NB4 (cell line): ENCODE data around the gene TNFAIP8.

Experiments
- MYC ChIP-seq: IDR thresholded peaks from 2 replicates; pipeline ENCODE4 v1.6.1; 2011; ENCODE audit warnings: low read depth, low read length
- POLR2A ChIP-seq: IDR thresholded peaks from 2 replicates; pipeline ENCODE4 v1.6.1; 2011; ENCODE audit warnings: mild to moderate bottlenecking; ENCODE audit not compliant: insufficient read length; ENCODE audit errors: extremely low read depth
- TF ChIP-seq, protein P1 (sequence below): IDR thresholded peaks from one replicate; pipeline ENCODE4 v1.5.1; 2012; ENCODE audit warnings: low read depth, low read length

DNA sequence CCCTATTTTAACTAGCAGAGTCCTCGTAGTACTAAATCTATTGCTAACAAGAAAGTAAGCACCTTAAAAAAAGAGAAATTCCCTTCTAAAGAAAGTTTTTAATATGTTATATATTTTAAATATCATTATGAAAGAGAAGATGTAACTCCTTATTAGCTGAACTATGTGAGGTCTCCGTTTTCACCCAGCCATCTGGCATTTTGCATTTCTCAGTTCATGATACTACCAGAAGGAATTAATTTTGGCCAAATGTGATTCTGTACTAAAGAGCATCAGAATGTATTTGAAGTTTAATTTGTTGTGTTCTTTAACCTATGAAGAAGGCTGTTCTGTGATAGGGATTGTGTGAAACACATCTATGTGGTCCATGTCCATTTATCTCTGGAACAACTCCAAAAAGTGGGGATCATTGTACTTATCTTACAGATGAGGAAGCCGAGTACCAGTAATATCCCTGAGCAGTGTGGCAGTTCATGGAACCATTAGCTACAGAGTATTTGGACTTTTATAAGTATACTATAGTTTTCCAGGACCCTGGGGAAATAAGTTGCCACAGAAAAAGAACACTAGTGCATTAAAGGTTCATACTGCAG, 29.8 kb downstream of the TNFAIP8 start:
- TF ChIP-seq POLR2A (no peak), MYC (no peak)
- TF ChIP-seq, protein P1, sequence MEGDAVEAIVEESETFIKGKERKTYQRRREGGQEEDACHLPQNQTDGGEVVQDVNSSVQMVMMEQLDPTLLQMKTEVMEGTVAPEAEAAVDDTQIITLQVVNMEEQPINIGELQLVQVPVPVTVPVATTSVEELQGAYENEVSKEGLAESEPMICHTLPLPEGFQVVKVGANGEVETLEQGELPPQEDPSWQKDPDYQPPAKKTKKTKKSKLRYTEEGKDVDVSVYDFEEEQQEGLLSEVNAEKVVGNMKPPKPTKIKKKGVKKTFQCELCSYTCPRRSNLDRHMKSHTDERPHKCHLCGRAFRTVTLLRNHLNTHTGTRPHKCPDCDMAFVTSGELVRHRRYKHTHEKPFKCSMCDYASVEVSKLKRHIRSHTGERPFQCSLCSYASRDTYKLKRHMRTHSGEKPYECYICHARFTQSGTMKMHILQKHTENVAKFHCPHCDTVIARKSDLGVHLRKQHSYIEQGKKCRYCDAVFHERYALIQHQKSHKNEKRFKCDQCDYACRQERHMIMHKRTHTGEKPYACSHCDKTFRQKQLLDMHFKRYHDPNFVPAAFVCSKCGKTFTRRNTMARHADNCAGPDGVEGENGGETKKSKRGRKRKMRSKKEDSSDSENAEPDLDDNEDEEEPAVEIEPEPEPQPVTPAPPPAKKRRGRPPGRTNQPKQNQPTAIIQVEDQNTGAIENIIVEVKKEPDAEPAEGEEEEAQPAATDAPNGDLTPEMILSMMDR: no peak
